WTC11 (cell line): Measurements from ENCODE around the gene BTN3A1. TPM values are rescaled to one million over a fixed set of nuclear protein-coding genes. Genes with fewer than 3 reads are reported as not detected.

ENCODE experiments used
- ATAC-seq: fragments of 200-7000 bp; cut with Tn5 transposase; 2 replicates; pipeline ENCODE4 v1.10.0; 2021; ENCODE audit warnings: mild to moderate bottlenecking, moderate library complexity
- CTCF ChIA-PET: fragments of 300-600 bp; sonication (Branson Sonifier 250); formaldehyde crosslinking; loops from one replicate; lab custom pipeline; 2021; ENCODE audit warnings: antibody characterized with exemption; lab: Charles Lee
- POLR2A ChIA-PET: fragments of 350-600 bp; sonication (Branson Sonifier 250); formaldehyde crosslinking; loops from one replicate; lab custom pipeline; 2021; ENCODE audit warnings: antibody characterized with exemption; lab: Charles Lee
- DNase-seq: peaks from one replicate; pipeline ENCODE4 v3.0.0; 2021; ENCODE audit warnings: low spot score
- H3K27ac Mint-ChIP-seq: 2 replicates; pipeline ENCODE4 v1.8.0; 2021; ENCODE audit warnings: mixed read lengths
- H3K27me3 Mint-ChIP-seq: 2 replicates; pipeline ENCODE4 v1.8.0; 2021; ENCODE audit warnings: low read depth, mild to moderate bottlenecking, moderate library complexity, mixed read lengths
- H3K36me3 Mint-ChIP-seq: 2 replicates; pipeline ENCODE4 v1.8.0; 2021; ENCODE audit warnings: mixed read lengths
- H3K4me1 Mint-ChIP-seq: 2 replicates; pipeline ENCODE4 v1.8.0; 2022; ENCODE audit warnings: mixed read lengths
- H3K4me3 Mint-ChIP-seq: 2 replicates; pipeline ENCODE4 v1.8.0; 2021; ENCODE audit warnings: mild to moderate bottlenecking, moderate library complexity, mixed read lengths
- H3K9me3 Mint-ChIP-seq: 2 replicates; pipeline ENCODE4 v1.8.0; 2021; ENCODE audit warnings: mixed read lengths
- CREB1 ChIP-seq: sonication (generic); formaldehyde crosslinking; IDR thresholded peaks from 2 replicates; pipeline ENCODE4 v1.8.0; 2023; ENCODE audit warnings: mild to moderate bottlenecking, missing genetic modification reagents
- EMX1 ChIP-seq: fragments of 250-450 bp; sonication (Bioruptor Pico); IDR thresholded peaks from 2 replicates; pipeline ENCODE4 v1.8.0; 2021; ENCODE audit warnings: mild to moderate bottlenecking
- MYBL2 ChIP-seq: sonication (generic); formaldehyde crosslinking; IDR thresholded peaks from 2 replicates; pipeline ENCODE4 v1.8.1; 2023; ENCODE audit warnings: mild to moderate bottlenecking, moderate library complexity, missing genetic modification reagents
- RORB ChIP-seq: fragments of 250-450 bp; sonication (Bioruptor Pico); IDR thresholded peaks from 2 replicates; pipeline ENCODE4 v1.9.0; 2021; ENCODE audit warnings: mild to moderate bottlenecking
- ZBTB21 ChIP-seq: sonication (generic); formaldehyde crosslinking; IDR thresholded peaks from 2 replicates; pipeline ENCODE4 v1.8.1; 2023; ENCODE audit warnings: mild to moderate bottlenecking, missing genetic modification reagents, borderline replicate concordance
- ZNF138 ChIP-seq: sonication (generic); formaldehyde crosslinking; conservative IDR thresholded peaks from 2 replicates; pipeline ENCODE4 v1.8.1; 2022; ENCODE audit warnings: mild to moderate bottlenecking, moderate library complexity, missing genetic modification reagents
- ZNF219 ChIP-seq: sonication (generic); formaldehyde crosslinking; IDR thresholded peaks from 2 replicates; pipeline ENCODE4 v1.8.0; 2023; ENCODE audit warnings: missing genetic modification reagents, mild to moderate bottlenecking, borderline replicate concordance
- ZNF232 ChIP-seq: sonication (generic); formaldehyde crosslinking; IDR thresholded peaks from 2 replicates; pipeline ENCODE4 v1.8.0; 2022; ENCODE audit warnings: mild to moderate bottlenecking, missing genetic modification reagents
- total RNA-seq: library from RNA; stranded (reverse); gene quantifications from 3 replicates; pipeline ENCODE4 v1.2.3, GENCODE V29; 2021
- TF ChIP-seq, protein P1 (sequence below): fragments of 250-450 bp; sonication (Bioruptor Pico); IDR thresholded peaks from 2 replicates; pipeline ENCODE4 v2.1.2; 2022; ENCODE audit warnings: mild to moderate bottlenecking, moderate library complexity
- TF ChIP-seq, protein P2 (sequence below): sonication (generic); formaldehyde crosslinking; IDR thresholded peaks from 2 replicates; pipeline ENCODE4 v1.8.1; 2022; ENCODE audit warnings: low read depth, missing genetic modification reagents, borderline replicate concordance
- TF ChIP-seq, protein P3 (sequence below): sonication (generic); formaldehyde crosslinking; IDR thresholded peaks from 2 replicates; pipeline ENCODE4 v1.8.1; 2023; ENCODE audit warnings: mild to moderate bottlenecking, moderate library complexity, missing genetic modification reagents
- TF ChIP-seq, protein P4 (sequence below): sonication (generic); formaldehyde crosslinking; IDR thresholded peaks from 2 replicates; pipeline ENCODE4 v1.8.0; 2023; ENCODE audit warnings: mild to moderate bottlenecking, missing genetic modification reagents
- TF ChIP-seq, protein P5 (sequence below): fragments of 250-450 bp; sonication (Bioruptor Pico); IDR thresholded peaks from 2 replicates; pipeline ENCODE4 v1.9.0; 2021; ENCODE audit warnings: mild to moderate bottlenecking
- TF ChIP-seq, protein P6 (sequence below): sonication (generic); formaldehyde crosslinking; IDR thresholded peaks from 2 replicates; pipeline ENCODE4 v1.8.1; 2023; ENCODE audit warnings: mild to moderate bottlenecking, missing genetic modification reagents, moderate library complexity
- TF ChIP-seq, protein P7 (sequence below): sonication (generic); formaldehyde crosslinking; IDR thresholded peaks from 2 replicates; pipeline ENCODE4 v1.8.1; 2022; ENCODE audit warnings: missing genetic modification reagents, borderline replicate concordance
- TF ChIP-seq, protein P8 (sequence below): sonication (generic); formaldehyde crosslinking; IDR thresholded peaks from 2 replicates; pipeline ENCODE4 v1.8.1; 2023; ENCODE audit warnings: mild to moderate bottlenecking, missing genetic modification reagents, borderline replicate concordance

BTN3A1 gene
- total RNA-seq, 1 experiment from 2014 or later: 4.5 TPM

DNA sequence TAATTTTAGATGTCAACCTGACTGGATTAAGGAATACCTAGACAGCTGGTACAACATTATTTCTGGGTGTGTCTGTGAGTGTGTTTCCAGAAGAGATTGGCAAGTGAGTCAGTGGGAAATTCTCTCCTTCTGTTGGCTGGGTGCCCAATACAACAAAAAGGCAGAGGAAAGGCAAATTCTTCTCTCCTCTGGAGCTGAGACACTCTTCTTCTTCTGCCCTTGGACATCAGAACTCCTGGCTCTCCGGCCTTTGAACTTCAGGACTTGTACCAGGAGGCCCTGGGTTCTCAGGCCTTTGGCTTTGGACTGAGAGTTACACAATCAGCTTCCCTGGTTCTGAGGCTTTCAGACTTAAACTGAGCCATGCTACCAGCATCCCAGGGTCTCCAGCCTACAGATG is 7.8 kb upstream of the BTN3A1 start:
- Mint-ChIP-seq H3K27me3 (no peaks in the 10 kb centered on the region), H3K9me3 (no peaks in the 10 kb centered on the region), H3K27ac (no peak overlapping the region), H3K36me3 (peaks cover 24% of the 10 kb centered on the region), H3K4me3 (no peak overlapping the region), H3K4me1 (no peaks in the 10 kb centered on the region)
- CTCF ChIA-PET: interaction anchor here (0.8 kb wide), 1 partner anchor 53 kb away, joined by 4 read pairs; no protein-coding TSS in a partner anchor
- TF ChIP-seq, protein P1, sequence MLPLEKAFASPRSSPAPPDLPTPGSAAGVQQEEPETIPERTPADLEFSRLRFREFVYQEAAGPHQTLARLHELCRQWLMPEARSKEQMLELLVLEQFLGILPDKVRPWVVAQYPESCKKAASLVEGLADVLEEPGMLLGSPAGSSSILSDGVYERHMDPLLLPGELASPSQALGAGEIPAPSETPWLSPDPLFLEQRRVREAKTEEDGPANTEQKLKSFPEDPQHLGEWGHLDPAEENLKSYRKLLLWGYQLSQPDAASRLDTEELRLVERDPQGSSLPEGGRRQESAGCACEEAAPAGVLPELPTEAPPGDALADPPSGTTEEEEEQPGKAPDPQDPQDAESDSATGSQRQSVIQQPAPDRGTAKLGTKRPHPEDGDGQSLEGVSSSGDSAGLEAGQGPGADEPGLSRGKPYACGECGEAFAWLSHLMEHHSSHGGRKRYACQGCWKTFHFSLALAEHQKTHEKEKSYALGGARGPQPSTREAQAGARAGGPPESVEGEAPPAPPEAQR (CRISPR knock-in tag): no peak
- TF ChIP-seq ZNF219 (CRISPR knock-in tag): no peak
- TF ChIP-seq ZNF232 (CRISPR knock-in tag): no peak
- TF ChIP-seq MYBL2 (CRISPR knock-in tag): no peak
- no peak for TF ChIP-seq ZBTB21 (CRISPR knock-in tag)
- TF ChIP-seq, protein P2, sequence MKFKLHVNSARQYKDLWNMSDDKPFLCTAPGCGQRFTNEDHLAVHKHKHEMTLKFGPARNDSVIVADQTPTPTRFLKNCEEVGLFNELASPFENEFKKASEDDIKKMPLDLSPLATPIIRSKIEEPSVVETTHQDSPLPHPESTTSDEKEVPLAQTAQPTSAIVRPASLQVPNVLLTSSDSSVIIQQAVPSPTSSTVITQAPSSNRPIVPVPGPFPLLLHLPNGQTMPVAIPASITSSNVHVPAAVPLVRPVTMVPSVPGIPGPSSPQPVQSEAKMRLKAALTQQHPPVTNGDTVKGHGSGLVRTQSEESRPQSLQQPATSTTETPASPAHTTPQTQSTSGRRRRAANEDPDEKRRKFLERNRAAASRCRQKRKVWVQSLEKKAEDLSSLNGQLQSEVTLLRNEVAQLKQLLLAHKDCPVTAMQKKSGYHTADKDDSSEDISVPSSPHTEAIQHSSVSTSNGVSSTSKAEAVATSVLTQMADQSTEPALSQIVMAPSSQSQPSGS (CRISPR knock-in tag): no peak
- TF ChIP-seq, protein P3, sequence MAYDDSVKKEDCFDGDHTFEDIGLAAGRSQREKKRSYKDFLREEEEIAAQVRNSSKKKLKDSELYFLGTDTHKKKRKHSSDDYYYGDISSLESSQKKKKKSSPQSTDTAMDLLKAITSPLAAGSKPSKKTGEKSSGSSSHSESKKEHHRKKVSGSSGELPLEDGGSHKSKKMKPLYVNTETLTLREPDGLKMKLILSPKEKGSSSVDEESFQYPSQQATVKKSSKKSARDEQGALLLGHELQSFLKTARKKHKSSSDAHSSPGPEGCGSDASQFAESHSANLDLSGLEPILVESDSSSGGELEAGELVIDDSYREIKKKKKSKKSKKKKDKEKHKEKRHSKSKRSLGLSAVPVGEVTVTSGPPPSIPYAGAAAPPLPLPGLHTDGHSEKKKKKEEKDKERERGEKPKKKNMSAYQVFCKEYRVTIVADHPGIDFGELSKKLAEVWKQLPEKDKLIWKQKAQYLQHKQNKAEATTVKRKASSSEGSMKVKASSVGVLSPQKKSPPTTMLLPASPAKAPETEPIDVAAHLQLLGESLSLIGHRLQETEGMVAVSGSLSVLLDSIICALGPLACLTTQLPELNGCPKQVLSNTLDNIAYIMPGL: no peak
- TF ChIP-seq RORB (CRISPR knock-in tag): no peak
- TF ChIP-seq ZNF138: no peak
- TF ChIP-seq CREB1 (CRISPR knock-in tag): no peak
- TF ChIP-seq, protein P4, sequence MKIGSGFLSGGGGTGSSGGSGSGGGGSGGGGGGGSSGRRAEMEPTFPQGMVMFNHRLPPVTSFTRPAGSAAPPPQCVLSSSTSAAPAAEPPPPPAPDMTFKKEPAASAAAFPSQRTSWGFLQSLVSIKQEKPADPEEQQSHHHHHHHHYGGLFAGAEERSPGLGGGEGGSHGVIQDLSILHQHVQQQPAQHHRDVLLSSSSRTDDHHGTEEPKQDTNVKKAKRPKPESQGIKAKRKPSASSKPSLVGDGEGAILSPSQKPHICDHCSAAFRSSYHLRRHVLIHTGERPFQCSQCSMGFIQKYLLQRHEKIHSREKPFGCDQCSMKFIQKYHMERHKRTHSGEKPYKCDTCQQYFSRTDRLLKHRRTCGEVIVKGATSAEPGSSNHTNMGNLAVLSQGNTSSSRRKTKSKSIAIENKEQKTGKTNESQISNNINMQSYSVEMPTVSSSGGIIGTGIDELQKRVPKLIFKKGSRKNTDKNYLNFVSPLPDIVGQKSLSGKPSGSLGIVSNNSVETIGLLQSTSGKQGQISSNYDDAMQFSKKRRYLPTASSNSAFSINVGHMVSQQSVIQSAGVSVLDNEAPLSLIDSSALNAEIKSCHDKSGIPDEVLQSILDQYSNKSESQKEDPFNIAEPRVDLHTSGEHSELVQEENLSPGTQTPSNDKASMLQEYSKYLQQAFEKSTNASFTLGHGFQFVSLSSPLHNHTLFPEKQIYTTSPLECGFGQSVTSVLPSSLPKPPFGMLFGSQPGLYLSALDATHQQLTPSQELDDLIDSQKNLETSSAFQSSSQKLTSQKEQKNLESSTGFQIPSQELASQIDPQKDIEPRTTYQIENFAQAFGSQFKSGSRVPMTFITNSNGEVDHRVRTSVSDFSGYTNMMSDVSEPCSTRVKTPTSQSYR (CRISPR knock-in tag): no peak
- TF ChIP-seq, protein P5, sequence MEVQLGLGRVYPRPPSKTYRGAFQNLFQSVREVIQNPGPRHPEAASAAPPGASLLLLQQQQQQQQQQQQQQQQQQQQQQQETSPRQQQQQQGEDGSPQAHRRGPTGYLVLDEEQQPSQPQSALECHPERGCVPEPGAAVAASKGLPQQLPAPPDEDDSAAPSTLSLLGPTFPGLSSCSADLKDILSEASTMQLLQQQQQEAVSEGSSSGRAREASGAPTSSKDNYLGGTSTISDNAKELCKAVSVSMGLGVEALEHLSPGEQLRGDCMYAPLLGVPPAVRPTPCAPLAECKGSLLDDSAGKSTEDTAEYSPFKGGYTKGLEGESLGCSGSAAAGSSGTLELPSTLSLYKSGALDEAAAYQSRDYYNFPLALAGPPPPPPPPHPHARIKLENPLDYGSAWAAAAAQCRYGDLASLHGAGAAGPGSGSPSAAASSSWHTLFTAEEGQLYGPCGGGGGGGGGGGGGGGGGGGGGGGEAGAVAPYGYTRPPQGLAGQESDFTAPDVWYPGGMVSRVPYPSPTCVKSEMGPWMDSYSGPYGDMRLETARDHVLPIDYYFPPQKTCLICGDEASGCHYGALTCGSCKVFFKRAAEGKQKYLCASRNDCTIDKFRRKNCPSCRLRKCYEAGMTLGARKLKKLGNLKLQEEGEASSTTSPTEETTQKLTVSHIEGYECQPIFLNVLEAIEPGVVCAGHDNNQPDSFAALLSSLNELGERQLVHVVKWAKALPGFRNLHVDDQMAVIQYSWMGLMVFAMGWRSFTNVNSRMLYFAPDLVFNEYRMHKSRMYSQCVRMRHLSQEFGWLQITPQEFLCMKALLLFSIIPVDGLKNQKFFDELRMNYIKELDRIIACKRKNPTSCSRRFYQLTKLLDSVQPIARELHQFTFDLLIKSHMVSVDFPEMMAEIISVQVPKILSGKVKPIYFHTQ (CRISPR knock-in tag): no peak
- TF ChIP-seq, protein P6, sequence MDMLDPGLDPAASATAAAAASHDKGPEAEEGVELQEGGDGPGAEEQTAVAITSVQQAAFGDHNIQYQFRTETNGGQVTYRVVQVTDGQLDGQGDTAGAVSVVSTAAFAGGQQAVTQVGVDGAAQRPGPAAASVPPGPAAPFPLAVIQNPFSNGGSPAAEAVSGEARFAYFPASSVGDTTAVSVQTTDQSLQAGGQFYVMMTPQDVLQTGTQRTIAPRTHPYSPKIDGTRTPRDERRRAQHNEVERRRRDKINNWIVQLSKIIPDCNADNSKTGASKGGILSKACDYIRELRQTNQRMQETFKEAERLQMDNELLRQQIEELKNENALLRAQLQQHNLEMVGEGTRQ (CRISPR knock-in tag): no peak
- TF ChIP-seq, protein P7, sequence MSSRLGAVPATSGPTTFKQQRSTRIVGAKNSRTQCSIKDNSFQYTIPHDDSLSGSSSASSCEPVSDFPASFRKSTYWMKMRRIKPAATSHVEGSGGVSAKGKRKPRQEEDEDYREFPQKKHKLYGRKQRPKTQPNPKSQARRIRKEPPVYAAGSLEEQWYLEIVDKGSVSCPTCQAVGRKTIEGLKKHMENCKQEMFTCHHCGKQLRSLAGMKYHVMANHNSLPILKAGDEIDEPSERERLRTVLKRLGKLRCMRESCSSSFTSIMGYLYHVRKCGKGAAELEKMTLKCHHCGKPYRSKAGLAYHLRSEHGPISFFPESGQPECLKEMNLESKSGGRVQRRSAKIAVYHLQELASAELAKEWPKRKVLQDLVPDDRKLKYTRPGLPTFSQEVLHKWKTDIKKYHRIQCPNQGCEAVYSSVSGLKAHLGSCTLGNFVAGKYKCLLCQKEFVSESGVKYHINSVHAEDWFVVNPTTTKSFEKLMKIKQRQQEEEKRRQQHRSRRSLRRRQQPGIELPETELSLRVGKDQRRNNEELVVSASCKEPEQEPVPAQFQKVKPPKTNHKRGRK (CRISPR knock-in tag): no peak
- TF ChIP-seq, protein P8, sequence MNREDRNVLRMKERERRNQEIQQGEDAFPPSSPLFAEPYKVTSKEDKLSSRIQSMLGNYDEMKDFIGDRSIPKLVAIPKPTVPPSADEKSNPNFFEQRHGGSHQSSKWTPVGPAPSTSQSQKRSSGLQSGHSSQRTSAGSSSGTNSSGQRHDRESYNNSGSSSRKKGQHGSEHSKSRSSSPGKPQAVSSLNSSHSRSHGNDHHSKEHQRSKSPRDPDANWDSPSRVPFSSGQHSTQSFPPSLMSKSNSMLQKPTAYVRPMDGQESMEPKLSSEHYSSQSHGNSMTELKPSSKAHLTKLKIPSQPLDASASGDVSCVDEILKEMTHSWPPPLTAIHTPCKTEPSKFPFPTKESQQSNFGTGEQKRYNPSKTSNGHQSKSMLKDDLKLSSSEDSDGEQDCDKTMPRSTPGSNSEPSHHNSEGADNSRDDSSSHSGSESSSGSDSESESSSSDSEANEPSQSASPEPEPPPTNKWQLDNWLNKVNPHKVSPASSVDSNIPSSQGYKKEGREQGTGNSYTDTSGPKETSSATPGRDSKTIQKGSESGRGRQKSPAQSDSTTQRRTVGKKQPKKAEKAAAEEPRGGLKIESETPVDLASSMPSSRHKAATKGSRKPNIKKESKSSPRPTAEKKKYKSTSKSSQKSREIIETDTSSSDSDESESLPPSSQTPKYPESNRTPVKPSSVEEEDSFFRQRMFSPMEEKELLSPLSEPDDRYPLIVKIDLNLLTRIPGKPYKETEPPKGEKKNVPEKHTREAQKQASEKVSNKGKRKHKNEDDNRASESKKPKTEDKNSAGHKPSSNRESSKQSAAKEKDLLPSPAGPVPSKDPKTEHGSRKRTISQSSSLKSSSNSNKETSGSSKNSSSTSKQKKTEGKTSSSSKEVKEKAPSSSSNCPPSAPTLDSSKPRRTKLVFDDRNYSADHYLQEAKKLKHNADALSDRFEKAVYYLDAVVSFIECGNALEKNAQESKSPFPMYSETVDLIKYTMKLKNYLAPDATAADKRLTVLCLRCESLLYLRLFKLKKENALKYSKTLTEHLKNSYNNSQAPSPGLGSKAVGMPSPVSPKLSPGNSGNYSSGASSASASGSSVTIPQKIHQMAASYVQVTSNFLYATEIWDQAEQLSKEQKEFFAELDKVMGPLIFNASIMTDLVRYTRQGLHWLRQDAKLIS (CRISPR knock-in tag): no peak
- no peak for TF ChIP-seq EMX1
- POLR2A ChIA-PET: no interaction called here
- ATAC-seq (no peak), DNase-seq (no peak)
